Sigmoid colon (tissue), 4 donors: Measurements from ENCODE around the gene NCOA7.

Experiments used
- EP300 ChIP-seq, 4 donors: sonication (generic); formaldehyde crosslinking; IDR thresholded peaks; one replicate each; pipeline ENCODE4 v1.6.1; 2017; ENCODE audit warnings: antibody characterized with exemption in 4 of 4
- POLR2A ChIP-seq, 2 donors: fragments of 450-650 bp; IDR thresholded peaks; one replicate each; pipeline ENCODE4 v1.6.1; 2016; ENCODE audit warnings: antibody characterized with exemption in 2 of 2, mild to moderate bottlenecking in 2 of 2, moderate library complexity in 2 of 2
- POLR2AphosphoS5 ChIP-seq, 4 donors: sonication (generic); formaldehyde crosslinking; IDR thresholded peaks; one replicate each; pipeline ENCODE4 v1.6.1; 2017; ENCODE audit warnings: antibody characterized with exemption in 4 of 4
- TF ChIP-seq, protein P1 (sequence below), 4 experiments: fragments of 450-650 bp in 3 of 4; fragments of 200-600 bp in 1 of 4; IDR thresholded peaks; one replicate each; pipeline ENCODE4 v1.5.1; 2016 to 2019; ENCODE audit warnings: antibody characterized with exemption in 4 of 4, mild to moderate bottlenecking in 3 of 4, moderate library complexity in 2 of 4

DNA sequence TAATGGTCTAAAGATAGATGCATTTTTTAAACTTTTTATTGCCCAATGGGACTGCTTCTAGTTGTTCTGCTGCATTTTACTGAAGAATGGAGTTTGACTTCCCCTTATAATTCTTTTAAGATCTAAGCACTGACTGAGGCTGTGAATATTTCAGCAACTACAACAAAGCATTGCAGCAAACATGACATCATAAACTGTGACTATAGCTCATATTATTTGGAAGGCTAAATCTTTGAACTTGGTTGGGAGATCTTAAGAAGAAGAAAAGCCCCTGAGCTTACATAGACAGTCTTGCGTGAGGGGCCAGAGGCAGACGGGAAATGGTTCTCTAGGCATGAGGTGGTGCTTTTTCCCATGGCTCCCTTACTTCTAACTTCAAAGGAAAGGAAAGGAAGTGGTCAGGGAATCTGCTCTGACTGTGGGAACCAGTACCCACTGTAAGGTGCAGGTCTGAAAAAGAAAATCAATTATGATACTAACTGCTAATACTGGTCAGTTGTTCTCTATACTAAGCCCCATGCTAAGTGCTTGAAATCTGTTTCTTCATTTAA lies 26.6 kb upstream of the NCOA7 start:
- TF ChIP-seq, protein P1, sequence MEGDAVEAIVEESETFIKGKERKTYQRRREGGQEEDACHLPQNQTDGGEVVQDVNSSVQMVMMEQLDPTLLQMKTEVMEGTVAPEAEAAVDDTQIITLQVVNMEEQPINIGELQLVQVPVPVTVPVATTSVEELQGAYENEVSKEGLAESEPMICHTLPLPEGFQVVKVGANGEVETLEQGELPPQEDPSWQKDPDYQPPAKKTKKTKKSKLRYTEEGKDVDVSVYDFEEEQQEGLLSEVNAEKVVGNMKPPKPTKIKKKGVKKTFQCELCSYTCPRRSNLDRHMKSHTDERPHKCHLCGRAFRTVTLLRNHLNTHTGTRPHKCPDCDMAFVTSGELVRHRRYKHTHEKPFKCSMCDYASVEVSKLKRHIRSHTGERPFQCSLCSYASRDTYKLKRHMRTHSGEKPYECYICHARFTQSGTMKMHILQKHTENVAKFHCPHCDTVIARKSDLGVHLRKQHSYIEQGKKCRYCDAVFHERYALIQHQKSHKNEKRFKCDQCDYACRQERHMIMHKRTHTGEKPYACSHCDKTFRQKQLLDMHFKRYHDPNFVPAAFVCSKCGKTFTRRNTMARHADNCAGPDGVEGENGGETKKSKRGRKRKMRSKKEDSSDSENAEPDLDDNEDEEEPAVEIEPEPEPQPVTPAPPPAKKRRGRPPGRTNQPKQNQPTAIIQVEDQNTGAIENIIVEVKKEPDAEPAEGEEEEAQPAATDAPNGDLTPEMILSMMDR (IDR thresholded peaks at IDR 0.05) = no peak
- TF ChIP-seq POLR2A (IDR thresholded peaks at IDR 0.05) (no peak), POLR2AphosphoS5 (IDR thresholded peaks at IDR 0.05) (no peak), EP300 (IDR thresholded peaks at IDR 0.05) (no peak)
